Activated CD4-positive, alpha-beta T cell treated with anti-CD3 and anti-CD28 coated beads, Interleukin-2, amount 50 U/mL, for 24 hours (primary cell): ENCODE results near the gene TACR2.

Experiments
- DNase-seq, 2 donors: peaks; one replicate each; pipeline ENCODE4 v3.0.0-alpha.2; 2020; ENCODE audit warnings: low read depth in 1 of 2, low spot score in 1 of 2

The TACR2 gene

DNA sequence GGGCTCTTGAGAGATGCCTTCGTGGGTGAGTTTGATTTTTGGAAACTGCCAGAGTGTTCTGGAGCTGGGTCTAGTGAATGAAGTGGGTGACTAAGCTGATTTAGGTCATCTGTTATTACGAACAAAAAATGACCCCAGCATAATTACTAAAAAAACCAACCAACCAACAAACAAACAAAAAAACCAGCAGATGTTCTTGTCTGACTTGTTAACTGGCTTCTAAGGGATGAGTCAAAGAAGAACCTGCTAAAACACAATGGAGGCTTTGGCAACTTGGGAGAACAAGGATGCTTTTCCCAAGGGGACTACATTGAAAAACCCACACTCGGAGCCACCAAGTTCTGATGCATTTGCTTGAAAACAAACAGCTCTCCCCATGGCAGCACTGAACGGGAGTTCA lies 11.5 kb downstream of the TACR2 start:
- DNase-seq, result no peak

DNA sequence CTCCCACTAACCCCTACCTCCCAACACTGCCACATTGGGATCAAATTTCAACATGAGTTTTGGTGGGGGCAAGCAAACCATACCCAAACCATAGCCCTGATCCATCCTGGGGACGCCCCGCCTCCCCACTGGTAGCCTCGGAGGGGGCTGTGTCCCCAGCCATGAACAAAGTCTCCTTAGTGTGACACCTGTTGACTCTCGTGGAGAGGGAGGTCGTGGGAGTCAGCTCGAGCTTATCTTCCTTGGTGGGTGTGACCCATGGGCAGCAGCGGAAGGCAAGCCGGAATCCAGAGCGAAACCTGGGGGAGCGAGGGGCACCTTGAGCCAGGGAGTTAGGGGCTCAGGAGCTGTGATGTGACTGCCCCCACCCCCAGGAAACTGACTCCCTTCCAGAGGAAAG lies 11.9 kb downstream of the TACR2 start:
- no peak for DNase-seq

DNA sequence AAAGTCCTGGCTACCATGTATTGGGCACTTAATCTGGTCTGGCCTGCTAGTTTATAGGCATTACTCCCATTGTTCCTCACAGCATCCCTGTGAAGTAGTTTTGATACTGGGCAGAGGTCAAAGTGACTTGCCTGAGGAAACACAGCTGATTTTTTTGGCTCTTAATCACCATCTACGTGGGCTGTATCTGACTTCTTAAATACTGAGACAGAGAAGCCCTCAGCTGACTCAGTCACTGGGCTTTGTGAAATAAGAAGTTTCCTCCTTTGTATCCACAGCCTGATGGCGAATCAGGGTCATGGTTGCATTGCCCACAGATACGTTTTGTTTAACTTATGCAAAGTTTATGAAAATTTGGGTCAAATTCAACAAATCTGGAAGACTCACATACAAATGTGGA lies 13.2 kb downstream of the TACR2 start:
- no peak for DNase-seq

DNA sequence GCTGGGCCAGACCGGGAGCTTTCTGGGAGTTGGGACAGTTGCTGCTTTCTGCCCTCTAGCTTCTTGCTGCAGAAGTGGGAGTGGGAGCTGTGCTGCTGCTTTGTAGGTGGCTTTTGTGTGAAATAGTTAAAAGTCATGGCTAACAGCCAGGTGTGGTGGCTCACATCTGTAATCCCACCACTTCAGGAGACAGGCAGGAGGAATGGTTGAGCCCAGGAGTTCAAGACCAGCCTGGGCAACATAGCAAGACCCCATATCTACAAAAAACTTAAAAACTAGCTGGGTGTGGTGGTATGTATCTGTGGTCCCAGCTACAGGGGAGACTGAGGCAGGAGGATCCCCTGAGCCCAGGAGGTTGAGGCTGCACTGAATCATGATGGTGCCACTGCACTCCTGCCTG lies 13.7 kb downstream of the TACR2 start:
- no peak for DNase-seq

DNA sequence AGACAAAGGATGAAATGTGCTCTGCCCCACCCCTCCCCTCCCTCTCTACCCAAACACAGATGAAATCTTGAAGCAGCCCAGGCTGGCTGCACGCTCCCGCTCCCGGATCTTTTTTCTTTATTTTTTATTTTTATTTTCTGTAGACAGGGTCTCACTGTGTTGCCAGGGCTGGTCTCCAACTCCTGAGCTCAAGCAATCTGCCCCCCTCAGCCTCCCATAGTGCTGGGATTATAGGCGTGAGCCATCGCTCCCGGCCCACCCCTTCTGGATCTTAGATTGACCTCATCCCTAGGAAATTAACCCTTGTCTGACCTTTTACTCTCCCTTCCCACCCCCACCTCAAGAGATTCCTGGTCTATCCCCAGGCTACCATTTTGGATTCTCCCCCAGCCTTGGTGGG lies 14.3 kb downstream of the TACR2 start:
- DNase-seq, result no peak

DNA sequence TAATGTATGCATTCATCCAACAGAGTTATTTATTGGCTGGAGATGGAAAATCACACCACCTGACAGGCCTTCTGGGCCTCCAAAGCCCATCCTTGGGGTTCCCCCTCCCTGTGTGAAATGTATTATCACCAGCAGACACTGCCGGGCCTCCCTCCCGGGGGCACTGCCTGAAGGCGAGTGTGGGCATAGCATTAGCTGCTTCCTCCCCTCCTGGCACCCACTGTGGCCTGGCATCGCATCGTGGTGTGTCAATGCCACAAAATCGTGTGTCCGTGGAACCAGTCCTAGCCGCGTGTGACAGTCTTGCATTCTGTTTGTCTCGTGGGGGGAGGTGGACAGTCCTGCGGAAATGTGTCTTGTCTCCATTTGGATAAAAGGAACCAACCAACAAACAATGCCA lies 15.3 kb downstream of the TACR2 start:
- DNase-seq, result no peak

DNA sequence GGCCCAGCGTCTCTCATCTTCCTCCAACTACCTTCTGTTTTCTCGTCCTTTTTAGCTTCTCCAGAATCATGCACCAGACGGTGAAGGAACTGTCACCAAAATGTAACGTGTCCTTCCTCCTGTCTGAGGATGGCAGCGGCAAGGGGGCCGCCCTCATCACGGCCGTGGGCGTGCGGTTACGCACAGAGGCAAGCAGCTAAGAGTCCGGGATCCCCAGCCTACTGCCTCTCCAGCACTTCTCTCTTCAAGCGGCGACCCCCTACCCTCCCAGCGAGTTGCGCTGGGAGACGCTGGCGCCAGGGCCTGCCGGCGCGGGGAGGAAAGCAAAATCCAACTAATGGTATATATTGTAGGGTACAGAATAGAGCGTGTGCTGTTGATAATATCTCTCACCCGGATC lies 15.8 kb downstream of the TACR2 start:
- no peak for DNase-seq

DNA sequence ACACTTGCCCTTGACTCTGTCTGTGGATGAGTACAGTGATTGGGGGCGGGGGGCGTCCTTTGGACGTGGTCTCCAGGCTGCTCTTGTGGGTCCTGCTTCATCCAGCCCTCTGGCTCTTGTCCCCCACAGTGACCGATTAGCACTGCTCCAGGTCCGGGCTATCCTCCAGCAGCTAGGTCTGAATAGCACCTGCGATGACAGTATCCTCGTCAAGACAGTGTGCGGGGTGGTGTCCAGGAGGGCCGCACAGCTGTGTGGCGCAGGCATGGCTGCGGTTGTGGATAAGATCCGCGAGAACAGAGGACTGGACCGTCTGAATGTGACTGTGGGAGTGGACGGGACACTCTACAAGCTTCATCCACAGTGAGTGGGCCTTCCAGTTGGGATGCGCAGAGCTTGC lies 18.3 kb downstream of the TACR2 start:
- no peak for DNase-seq

DNA sequence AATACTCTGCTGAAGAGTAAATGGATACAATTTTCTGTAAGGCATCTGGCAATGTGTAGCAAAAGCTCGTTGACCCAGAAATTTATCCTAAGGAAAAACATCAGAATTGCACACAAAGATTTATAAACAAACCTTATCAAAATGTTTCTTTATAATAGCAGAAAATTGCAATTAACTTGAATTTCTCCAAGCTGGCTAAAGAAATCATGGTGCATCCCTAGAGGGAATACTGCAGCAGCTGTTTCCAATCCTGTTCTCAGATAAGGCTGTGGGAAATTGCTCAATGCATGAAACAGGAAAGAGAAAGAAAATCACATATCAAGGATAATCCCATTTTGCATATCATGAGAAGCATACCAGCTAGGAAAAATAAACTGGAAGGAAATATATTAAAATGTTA lies 18.7 kb downstream of the TACR2 start:
- DNase-seq, result no peak

DNA sequence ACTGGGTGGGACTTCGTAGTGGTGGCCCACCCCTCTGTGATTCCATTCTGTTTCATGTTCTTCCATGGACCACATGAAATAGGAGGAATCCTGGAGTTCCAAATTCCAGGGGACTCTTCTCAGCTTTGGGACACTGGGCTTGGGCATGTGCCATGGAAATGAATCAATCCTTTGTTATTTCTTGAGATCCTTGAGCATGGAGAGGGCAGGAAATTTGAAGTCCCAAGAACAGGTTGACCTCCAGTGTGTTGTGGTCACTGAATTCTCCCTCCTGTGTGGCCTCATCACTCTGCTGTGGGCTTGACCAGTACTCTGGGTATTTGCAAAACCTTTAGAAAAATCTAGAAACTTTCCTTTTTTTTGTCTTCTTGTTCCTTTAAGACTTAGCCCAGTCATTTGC lies 22.7 kb downstream of the TACR2 start:
- DNase-seq, result no peak

DNA sequence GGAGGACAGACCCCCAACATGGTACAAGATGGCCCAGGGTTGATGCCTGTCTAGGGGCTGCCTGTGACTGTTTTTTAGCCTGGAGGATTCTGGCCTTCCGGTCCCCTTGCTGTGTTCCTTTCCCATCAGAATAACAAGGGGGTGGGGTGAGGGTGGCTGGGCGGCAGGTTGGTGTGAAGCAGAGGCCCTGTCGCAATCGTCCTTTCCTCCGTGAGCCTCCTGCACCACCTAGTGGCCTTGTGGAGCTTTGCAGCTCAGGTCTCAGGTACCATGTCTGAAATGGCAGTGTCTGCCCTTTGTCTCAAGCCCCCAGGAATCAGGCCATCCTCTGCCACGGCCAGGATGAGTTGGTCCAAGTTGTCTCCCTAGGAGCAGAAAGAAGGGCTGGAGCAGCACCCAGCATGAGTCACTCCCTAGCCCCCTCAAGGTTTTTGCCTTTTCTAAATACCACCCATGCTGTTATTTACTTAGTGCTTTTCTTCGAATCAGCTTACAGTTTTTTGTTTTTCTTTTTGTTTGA lies 24.2 kb downstream of the TACR2 start:
- peak; percentile 60 to 78 for DNase-seq

DNA sequence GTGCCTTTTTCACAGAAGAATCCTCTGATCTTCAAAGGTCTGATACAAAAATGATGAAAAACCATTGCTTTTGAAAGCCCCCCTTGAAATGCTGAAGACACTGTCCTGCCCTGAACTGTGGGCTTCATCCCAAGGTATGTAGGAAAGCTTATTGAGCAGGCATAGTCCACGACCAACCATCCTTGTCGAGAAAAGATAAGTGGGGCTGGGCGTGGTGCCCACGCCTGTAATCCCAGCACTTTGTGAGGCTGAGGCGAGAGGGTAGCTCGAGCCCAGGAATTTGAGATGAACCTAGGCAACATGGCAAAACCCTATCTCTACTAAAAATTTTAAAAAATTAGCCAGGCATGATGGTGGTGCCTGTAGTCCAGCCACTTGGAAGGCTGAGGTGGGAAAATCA lies 25.6 kb downstream of the TACR2 start:
- no peak for DNase-seq

DNA sequence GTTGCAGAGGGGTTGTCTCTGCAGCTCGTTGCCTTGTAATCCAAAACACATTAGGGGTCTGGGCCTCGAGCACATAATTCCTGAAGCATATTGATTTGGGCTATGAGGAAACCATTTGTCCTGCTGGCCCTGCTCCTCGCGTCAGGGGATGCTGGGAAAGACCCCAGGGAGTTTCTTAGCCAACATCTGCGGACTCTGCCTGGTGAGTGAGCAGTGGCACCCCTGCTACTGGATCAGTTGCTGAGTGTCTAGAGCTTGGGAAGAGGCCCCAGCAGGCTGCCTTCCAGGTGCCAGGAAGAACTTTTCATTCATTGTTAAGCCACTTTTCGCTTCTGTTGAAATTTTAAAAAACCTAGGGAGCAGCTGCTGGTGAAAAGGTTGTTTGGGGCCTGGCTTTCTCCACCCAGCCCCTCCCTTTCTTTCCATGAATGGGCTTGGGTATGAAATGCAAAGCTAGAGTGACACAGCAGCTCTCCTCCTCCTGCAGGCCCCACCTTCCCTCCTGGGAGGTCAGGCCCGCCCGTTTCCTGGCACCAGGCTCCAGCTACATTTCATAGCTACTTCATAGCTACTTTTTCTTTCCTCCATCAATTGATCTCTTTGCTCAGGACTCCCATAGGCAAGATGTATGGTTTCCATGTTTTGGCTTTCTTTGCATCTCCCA lies 26.8 kb downstream of the TACR2 start:
- DNase-seq, result no peak

DNA sequence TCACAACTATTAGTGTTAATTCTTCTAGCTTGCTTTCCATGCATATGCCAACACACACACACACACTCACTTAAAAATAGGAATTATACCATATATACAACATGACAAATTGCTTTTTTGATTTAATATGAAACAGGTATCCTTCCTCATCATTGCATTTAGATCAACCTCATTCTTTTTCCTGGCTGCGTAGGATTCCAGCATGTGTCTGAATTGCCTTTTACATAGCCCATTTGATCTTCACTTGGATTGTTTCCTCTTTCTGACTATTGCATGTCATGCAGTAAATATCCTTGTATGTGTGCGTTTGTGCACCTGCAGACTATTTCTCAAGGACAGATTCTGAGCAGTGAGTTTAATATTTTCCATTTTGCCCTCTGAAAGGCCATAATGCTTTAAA lies 28.2 kb downstream of the TACR2 start:
- no peak for DNase-seq

DNA sequence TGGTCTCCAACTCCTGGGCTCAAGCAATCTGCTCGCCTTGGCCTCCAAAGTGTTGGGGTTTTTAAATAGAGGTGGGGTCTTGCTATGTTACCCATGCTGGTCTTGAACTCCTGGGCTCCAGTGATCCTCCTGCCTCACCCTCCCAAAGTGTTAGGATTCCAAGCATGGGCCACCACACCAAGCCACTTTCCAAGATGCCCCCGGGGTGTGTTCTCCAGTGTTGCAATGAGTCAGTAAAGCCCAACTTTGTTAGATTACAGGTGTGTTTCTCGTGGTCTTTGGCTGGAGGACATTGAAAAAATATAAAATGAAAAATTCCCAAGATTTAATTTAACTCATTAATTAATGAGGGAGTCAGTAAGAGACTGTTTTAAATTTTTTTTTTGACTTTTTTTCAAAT lies 29.2 kb downstream of the TACR2 start:
- DNase-seq, result no peak

DNA sequence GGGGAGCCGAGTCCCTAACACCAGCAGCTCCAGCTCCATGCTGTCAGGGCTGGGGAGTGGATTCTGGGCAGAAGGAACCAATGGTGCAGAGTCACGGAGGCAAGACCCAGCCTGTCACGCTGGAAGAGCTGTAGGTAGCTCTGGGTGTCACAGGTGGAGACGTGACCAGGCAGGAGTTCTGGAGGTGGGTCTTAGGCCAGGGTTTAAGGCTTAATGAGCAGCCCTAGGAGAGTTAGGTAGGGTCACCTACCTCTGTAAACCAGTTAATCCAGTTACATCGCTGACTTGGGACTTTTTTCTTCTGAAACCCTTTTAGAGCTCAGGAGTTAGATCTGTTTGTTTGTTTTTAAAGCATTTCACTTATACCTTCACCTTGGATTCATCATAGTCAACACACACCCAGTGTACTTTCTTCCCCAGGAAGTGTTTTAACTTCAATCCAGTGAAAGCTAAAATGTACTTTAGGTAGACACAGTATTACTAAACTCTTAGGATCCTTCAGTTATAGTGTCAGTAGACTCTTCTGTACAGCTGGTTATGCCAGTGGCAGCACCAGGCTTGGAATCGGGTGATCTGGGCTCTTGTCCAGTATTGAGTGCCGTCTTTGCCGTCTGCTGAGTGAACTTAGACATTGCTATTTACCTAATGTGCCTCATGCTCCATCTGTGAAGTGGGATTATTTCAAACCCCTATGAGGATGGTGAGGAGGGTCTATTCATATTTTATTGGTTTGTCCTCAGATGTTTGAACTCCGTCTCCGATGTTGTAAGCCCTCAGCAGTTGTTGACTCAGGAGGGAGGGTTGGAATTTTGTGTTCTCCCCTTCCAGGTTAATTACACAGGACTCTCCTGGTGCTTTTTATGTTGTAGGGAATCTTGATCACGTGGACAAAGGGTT lies 31.0 kb downstream of the TACR2 start:
- DNase-seq, result no peak

DNA sequence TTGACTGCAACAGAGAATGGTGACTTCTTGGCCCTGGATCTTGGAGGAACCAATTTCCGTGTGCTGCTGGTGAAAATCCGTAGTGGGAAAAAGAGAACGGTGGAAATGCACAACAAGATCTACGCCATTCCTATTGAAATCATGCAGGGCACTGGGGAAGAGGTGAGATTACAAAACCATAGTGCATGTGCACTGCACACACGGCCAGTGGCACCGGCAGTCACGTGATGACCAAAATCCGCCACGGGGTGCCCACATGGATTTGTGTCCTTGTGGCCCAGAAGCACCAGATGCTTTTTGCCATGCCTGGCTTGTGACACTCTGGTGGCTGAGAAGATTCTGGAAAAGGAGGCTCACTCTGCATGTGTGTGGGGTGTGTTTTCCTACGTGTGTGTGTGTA lies 32.4 kb downstream of the TACR2 start:
- DNase-seq, result no peak

DNA sequence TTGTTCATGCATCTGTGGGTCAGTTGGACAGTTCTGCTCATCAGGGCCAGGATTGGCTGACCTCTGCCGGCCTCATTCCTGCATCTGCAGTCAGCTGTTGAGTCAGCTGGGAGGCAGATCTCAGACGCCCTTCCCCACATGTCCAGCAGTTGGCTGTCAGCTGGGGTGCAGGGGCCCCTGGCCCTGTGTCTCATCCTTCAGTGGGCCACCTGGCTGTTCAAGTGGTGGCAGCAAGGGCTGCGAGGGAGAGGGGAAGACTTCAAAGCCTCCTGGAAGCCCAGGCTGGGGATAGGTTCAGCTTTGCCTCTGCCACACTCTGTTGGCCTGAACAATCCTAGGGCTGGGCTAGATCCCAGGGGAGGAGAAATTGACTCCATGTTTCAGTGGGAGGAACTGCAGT lies 33.2 kb downstream of the TACR2 start:
- no peak for DNase-seq

DNA sequence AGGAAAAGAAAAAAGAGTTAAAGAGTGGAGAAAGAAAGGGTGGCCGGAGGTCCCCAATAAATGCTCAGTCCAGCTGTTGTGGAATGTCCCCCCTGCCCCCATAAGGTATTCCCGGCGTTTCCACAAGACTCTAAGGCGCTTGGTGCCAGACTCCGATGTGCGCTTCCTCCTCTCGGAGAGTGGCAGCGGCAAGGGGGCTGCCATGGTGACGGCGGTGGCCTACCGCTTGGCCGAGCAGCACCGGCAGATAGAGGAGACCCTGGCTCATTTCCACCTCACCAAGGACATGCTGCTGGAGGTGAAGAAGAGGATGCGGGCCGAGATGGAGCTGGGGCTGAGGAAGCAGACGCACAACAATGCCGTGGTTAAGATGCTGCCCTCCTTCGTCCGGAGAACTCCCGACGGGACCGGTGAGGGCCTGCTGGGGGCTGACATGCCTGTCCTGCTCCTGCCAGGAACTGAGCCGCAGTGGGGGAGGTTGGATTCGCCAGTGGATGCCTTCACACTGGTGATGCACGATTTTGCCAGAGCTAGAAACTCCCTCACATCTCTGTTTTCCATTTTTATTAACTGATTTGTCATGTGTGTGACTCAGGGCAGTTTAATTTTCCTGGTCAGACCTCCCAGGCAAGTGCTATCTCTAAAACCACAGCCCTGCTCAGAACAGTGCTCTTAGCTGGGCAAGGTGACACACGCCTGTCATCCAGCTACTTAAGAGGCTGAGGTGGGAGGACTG lies 34.2 kb downstream of the TACR2 start:
- no peak for DNase-seq

DNA sequence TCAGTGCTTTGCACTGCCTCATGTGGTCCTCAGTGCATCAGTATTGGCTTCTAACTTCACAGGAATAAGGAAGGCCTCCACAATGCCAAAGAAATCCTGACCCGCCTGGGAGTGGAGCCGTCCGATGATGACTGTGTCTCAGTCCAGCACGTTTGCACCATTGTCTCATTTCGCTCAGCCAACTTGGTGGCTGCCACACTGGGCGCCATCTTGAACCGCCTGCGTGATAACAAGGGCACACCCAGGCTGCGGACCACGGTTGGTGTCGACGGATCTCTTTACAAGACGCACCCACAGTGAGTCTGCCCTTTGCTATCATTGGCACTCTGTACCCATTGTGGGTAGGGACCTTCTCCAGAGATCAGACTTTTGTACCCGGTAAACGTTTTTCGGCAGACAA lies 36.9 kb downstream of the TACR2 start:
- no peak for DNase-seq

DNA sequence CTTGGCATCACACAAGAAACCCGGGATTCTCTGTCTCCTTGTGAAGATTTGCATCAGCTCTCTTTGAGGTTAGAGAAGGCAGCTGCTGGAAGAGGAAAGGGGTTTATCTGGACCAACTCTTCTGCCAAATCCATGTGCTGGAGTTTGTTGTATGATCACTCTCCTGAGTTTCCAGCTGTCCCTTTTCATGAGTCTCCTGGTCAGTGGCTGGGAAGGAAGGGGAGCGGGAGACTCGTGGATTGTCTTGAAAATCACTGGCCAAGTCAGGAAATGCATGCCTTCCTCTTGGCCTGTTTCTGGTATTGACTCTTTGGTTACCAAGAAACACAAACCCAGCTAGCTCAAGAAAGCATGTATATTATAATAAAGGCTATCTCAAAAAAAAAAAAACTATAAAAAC lies 38.8 kb downstream of the TACR2 start:
- DNase-seq, result no peak

DNA sequence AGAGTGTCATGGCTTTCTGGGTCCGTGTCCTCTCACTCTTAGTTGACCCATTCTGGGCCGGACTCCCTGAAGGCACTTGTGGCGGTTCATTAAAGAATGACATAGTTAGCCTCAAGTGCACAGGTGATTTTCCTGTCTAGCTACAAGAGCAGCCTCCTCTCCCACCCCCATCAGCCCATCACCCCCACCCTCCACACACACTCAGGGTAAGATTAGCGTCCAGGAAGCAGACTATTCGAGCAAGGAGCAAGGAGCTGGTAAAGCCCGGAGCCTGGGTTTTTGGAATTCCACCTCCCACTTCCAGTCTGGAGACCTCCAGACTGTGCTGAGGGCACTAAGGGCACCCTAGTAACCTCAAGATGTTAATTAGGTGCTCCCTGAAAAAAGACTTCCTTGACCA lies 39.5 kb downstream of the TACR2 start:
- DNase-seq, result no peak
